ENCODE data around the gene ZNF226. TPM values are rescaled to one million over a fixed set of nuclear protein-coding genes. Genes with fewer than 3 reads are reported as not detected.
"Not testable (repeated sequence)": the region's sequence is repeated elsewhere in the genome, so short reads cannot be mapped to it uniquely, and the experiment has no call there.

The ZNF226 gene
- total RNA-seq, 1 donor from 2014 or later: 34.3 TPM

GRCh38 chr19:44156475-44156874 lies 8.4 kb upstream of the ZNF226 start:
- no peaks in the 10 kb centered on the region for H4K20me1 ChIP-seq (ENCODE audit: low read depth)
- H3K4me1 ChIP-seq: no peaks in the 10 kb centered on the region
- peaks cover 33% of the 10 kb centered on the region for H3K9me3 Mint-ChIP-seq
- no peak for DNase-seq (ENCODE audit: low spot score)
- no peak overlapping the region for H3K4me3 Mint-ChIP-seq
- H3K27ac Mint-ChIP-seq: no peak overlapping the region
- no peaks in the 10 kb centered on the region for H3K9me3 ChIP-seq (ENCODE audit: low read depth)
- peaks cover 36% of the 10 kb centered on the region for H3K36me3 ChIP-seq
- H3K79me2 ChIP-seq (ENCODE audit: low read depth): no peaks in the 10 kb centered on the region
- H3K4me2 ChIP-seq: no peak overlapping the region
- TF ChIP-seq EZH2 (IDR thresholded peaks at IDR 0.05): no peak
- no peak for TF ChIP-seq EZH2phosphoT487 (IDR thresholded peaks at IDR 0.05)
- TF ChIP-seq CTCF (IDR thresholded peaks at IDR 0.05): no peak
- no peaks in the 10 kb centered on the region for H3F3A ChIP-seq (ENCODE audit: low read depth)
- no peaks in the 10 kb centered on the region for H3K4me1 Mint-ChIP-seq
- H3K36me3 Mint-ChIP-seq: peaks cover 53% of the 10 kb centered on the region
- no peak overlapping the region for H2AFZ ChIP-seq (replicated peaks)
- no peak overlapping the region for H3K9ac ChIP-seq
- peaks cover 4% of the 10 kb centered on the region for H3K27me3 Mint-ChIP-seq (ENCODE audit: insufficient read depth, low read depth)
- no peak overlapping the region for H3K27ac ChIP-seq
- H3K4me3 ChIP-seq: no peak overlapping the region
- no peaks in the 10 kb centered on the region for H3K27me3 ChIP-seq

GRCh38 chr19:44163789-44164188 lies 1.1 kb upstream of the ZNF226 start:
- Mint-ChIP-seq H3K36me3 (peaks cover 25% of the 10 kb centered on the region), H3K4me3 (no peak overlapping the region), H3K27ac (no peak overlapping the region), H3K4me1 (peaks cover 24% of the 10 kb centered on the region), H3K9me3 (peaks cover 21% of the 10 kb centered on the region), H3K27me3 (ENCODE audit: insufficient read depth, low read depth) (no peaks in the 10 kb centered on the region)
- Histone ChIP-seq H3K27ac (no peak overlapping the region), H3K27me3 (no peaks in the 10 kb centered on the region), H3K4me3 (no peak overlapping the region), H2AFZ (replicated peaks) (no peak overlapping the region), H3K9ac (no peak overlapping the region), H3K4me1 (peaks cover 9% of the 10 kb centered on the region), H3K36me3 (peaks cover 11% of the 10 kb centered on the region), H3K79me2 (ENCODE audit: low read depth) (peaks cover 36% of the 10 kb centered on the region), H3K4me2 (no peak overlapping the region), H3K9me3 (ENCODE audit: low read depth) (no peaks in the 10 kb centered on the region), H3F3A (ENCODE audit: low read depth) (no peaks in the 10 kb centered on the region), H4K20me1 (ENCODE audit: low read depth) (no peaks in the 10 kb centered on the region)
- TF ChIP-seq CTCF (IDR thresholded peaks at IDR 0.05) (no peak), EZH2phosphoT487 (IDR thresholded peaks at IDR 0.05) (no peak)
- DNase-seq (ENCODE audit: low spot score): no peak

- Mint-ChIP-seq H3K9me3 (peaks cover 21% of the 10 kb centered on the region), H3K27ac (peak overlapping the region; percentile 98), H3K4me1 (peaks cover 24% of the 10 kb centered on the region), H3K4me3 (peak overlapping the region; percentile 99), H3K27me3 (ENCODE audit: insufficient read depth, low read depth) (no peaks in the 10 kb centered on the region), H3K36me3 (peaks cover 27% of the 10 kb centered on the region)
- TF ChIP-seq CTCF (IDR thresholded peaks at IDR 0.05) (no peak), EZH2 (IDR thresholded peaks at IDR 0.05) (no peak), EZH2phosphoT487 (IDR thresholded peaks at IDR 0.05) (no peak)
- Histone ChIP-seq H3K27me3 (no peaks in the 10 kb centered on the region), H3K27ac (no peak overlapping the region), H3K36me3 (peaks cover 11% of the 10 kb centered on the region), H4K20me1 (ENCODE audit: low read depth) (no peaks in the 10 kb centered on the region), H3K9me3 (ENCODE audit: low read depth) (no peaks in the 10 kb centered on the region), H2AFZ (replicated peaks) (peak overlapping the region; percentile 91), H3K9ac (no peak overlapping the region), H3K4me1 (peaks cover 9% of the 10 kb centered on the region), H3K4me3 (peak overlapping the region; percentile 80), H3K4me2 (peak overlapping the region; percentile 71), H3K79me2 (ENCODE audit: low read depth) (peaks cover 41% of the 10 kb centered on the region), H3F3A (ENCODE audit: low read depth) (no peaks in the 10 kb centered on the region)
- peak; percentile 2 for DNase-seq (ENCODE audit: low spot score)
These were observed 600 bp upstream of the ZNF226 start for GRCh38 chr19:44164327-44164672.

GRCh38 chr19:44170660-44171059 lies 5.8 kb downstream of the ZNF226 start:
- H2AFZ ChIP-seq (replicated peaks); DNase-seq (ENCODE audit: low spot score); H3K4me2 ChIP-seq; H3K4me3 Mint-ChIP-seq; H3K27ac ChIP-seq; H3K4me3 ChIP-seq; H3K4me1 ChIP-seq; H3K27me3 ChIP-seq; H3F3A ChIP-seq (ENCODE audit: low read depth); H3K9ac ChIP-seq; H3K27me3 Mint-ChIP-seq (ENCODE audit: insufficient read depth, low read depth); H4K20me1 ChIP-seq (ENCODE audit: low read depth); H3K27ac Mint-ChIP-seq: not testable (repeated sequence)
- Histone ChIP-seq H3K79me2 (ENCODE audit: low read depth) (peaks cover 45% of the 10 kb centered on the region), H3K9me3 (ENCODE audit: low read depth) (peaks cover 10% of the 10 kb centered on the region), H3K36me3 (peaks cover 67% of the 10 kb centered on the region)
- H3K36me3 Mint-ChIP-seq: peaks cover 78% of the 10 kb centered on the region
- H3K4me1 Mint-ChIP-seq: peaks cover 14% of the 10 kb centered on the region
- H3K9me3 Mint-ChIP-seq: peaks cover 24% of the 10 kb centered on the region

Measured in neural progenitor cell (in vitro differentiated cells).